ENCODE results near the gene BNIP1. TPM values are rescaled to one million over a fixed set of nuclear protein-coding genes. Genes with fewer than 3 reads are reported as not detected.

BNIP1 gene
- polyA plus RNA-seq, 3 donors = 9.2 to 13.6 (median 9.8) TPM

GRCh38 chr5:173191015-173191414 lies 46.7 kb downstream of the BNIP1 start:
- Mint-ChIP-seq H3K9me3 (no peaks in the 10 kb centered on the region), H3K27ac (no peak overlapping the region), H3K27me3 (ENCODE audit: low read depth in 3 of 3) (peaks cover 0 to 4% (median 4%) of the 10 kb centered on the region in 3 donors), H3K4me3 (no peak overlapping the region), H3K4me1 (no peaks in the 10 kb centered on the region), H3K36me3 (no peaks in the 10 kb centered on the region)
- no peak overlapping the region for H3K27ac ChIP-seq (ENCODE audit: low read depth in 1 of 2, low read length in 2 of 2)
- H3K4me2 ChIP-seq (replicated peaks; ENCODE audit: extremely low read depth, low read length, poor library complexity, severe bottlenecking) = no peak overlapping the region
- no peaks in the 10 kb centered on the region for H4K20me1 ChIP-seq (ENCODE audit: insufficient read depth, low read length)
- no peak for DNase-seq
- H3K27me3 ChIP-seq (ENCODE audit: control insufficient read depth in 2 of 2, insufficient read depth in 2 of 2, low read length in 2 of 2) = no peaks in the 10 kb centered on the region
- no peaks in the 10 kb centered on the region for H3K9me3 ChIP-seq (replicated peaks in 1 of 2; ENCODE audit: control insufficient read depth in 1 of 2, insufficient read depth in 1 of 2, low read length in 2 of 2)
- no peaks in the 10 kb centered on the region for H3K4me1 ChIP-seq (ENCODE audit: control insufficient read depth in 1 of 2, insufficient read depth in 2 of 2, low read length in 2 of 2)
- no peak overlapping the region for H3K9ac ChIP-seq (ENCODE audit: insufficient read depth, low read length, poor library complexity, severe bottlenecking)
- WGBS (ENCODE audit: insufficient coverage) = no CpG with 5 or more reads among the region's 4 CpGs
- intact Hi-C loops (cut with micrococcal nuclease) = no loop called here
- no peaks in the 10 kb centered on the region for H3K36me3 ChIP-seq (replicated peaks in 1 of 2; ENCODE audit: control insufficient read depth in 1 of 2, insufficient read depth in 2 of 2, low read length in 2 of 2)
- H2AFZ ChIP-seq (ENCODE audit: insufficient read depth, low read depth, low read length, poor library complexity, severe bottlenecking) = no peak overlapping the region
- no peaks in the 10 kb centered on the region for H3K79me2 ChIP-seq (ENCODE audit: insufficient read depth, low read length)
- H3K4me3 ChIP-seq (replicated peaks in 1 of 3; ENCODE audit: low read depth in 2 of 3, low read length in 3 of 3) = no peak overlapping the region
- TF ChIP-seq CTCF (IDR thresholded peaks at IDR 0.05) = no peak

- TF ChIP-seq CTCF (IDR thresholded peaks at IDR 0.05) = no peak
- Mint-ChIP-seq H3K27me3 (ENCODE audit: low read depth in 3 of 3) (peaks cover 0 to 4% (median 4%) of the 10 kb centered on the region in 3 donors), H3K4me1 (no peaks in the 10 kb centered on the region), H3K27ac (no peak overlapping the region), H3K9me3 (no peaks in the 10 kb centered on the region), H3K36me3 (no peaks in the 10 kb centered on the region), H3K4me3 (no peak overlapping the region)
- WGBS (ENCODE audit: insufficient coverage) = 89% methylated on average over 8 of the region's 8 CpGs
- no peak overlapping the region for H3K9ac ChIP-seq (ENCODE audit: insufficient read depth, low read length, poor library complexity, severe bottlenecking)
- no peaks in the 10 kb centered on the region for H4K20me1 ChIP-seq (ENCODE audit: insufficient read depth, low read length)
- no peaks in the 10 kb centered on the region for H3K9me3 ChIP-seq (replicated peaks in 1 of 2; ENCODE audit: control insufficient read depth in 1 of 2, insufficient read depth in 1 of 2, low read length in 2 of 2)
- H3K4me3 ChIP-seq (replicated peaks in 1 of 3; ENCODE audit: low read depth in 2 of 3, low read length in 3 of 3) = no peak overlapping the region
- DNase-seq = no peak
- no peaks in the 10 kb centered on the region for H3K27me3 ChIP-seq (ENCODE audit: control insufficient read depth in 2 of 2, insufficient read depth in 2 of 2, low read length in 2 of 2)
- no peak overlapping the region for H3K4me2 ChIP-seq (replicated peaks; ENCODE audit: extremely low read depth, low read length, poor library complexity, severe bottlenecking)
- H3K27ac ChIP-seq (ENCODE audit: low read depth in 1 of 2, low read length in 2 of 2) = no peak overlapping the region
- intact Hi-C loops (cut with micrococcal nuclease) = no loop called here
- no peaks in the 10 kb centered on the region for H3K4me1 ChIP-seq (ENCODE audit: control insufficient read depth in 1 of 2, insufficient read depth in 2 of 2, low read length in 2 of 2)
- no peaks in the 10 kb centered on the region for H3K79me2 ChIP-seq (ENCODE audit: insufficient read depth, low read length)
- H2AFZ ChIP-seq (ENCODE audit: insufficient read depth, low read depth, low read length, poor library complexity, severe bottlenecking) = no peak overlapping the region
- H3K36me3 ChIP-seq (replicated peaks in 1 of 2; ENCODE audit: control insufficient read depth in 1 of 2, insufficient read depth in 2 of 2, low read length in 2 of 2) = no peaks in the 10 kb centered on the region
Observed at GRCh38 chr5:173191561-173191960, 47.2 kb downstream of the BNIP1 start.

Measured in CD14-positive monocyte (primary cell).